NT2/D1 (cell line): ENCODE data around the gene SCN3A.

Experiments
- SUZ12 ChIP-seq: IDR thresholded peaks from 2 replicates; pipeline ENCODE4 v1.6.1; 2011; ENCODE audit not compliant: insufficient read length, insufficient read depth; ENCODE audit errors: extremely low read depth
- YY1 ChIP-seq: IDR thresholded peaks from 2 replicates; pipeline ENCODE4 v1.6.1; 2011; ENCODE audit not compliant: insufficient read length, insufficient read depth
- ZNF274 ChIP-seq: IDR thresholded peaks from 2 replicates; pipeline ENCODE4 v1.6.1; 2011; ENCODE audit warnings: mild to moderate bottlenecking, low read depth, low read length

GRCh38 chr2:165205865-165206264, 2.0 kb upstream of the SCN3A start:
- TF ChIP-seq ZNF274, result no peak
- no peak for TF ChIP-seq YY1
- no peak for TF ChIP-seq SUZ12
